Measurements from ENCODE around the gene MYT1. TPM values are rescaled to one million over a fixed set of nuclear protein-coding genes. Genes with fewer than 3 reads are reported as not detected.
"Not testable (repeated sequence)": the region's sequence is repeated elsewhere in the genome, so short reads cannot be mapped to it uniquely, and the experiment has no call there.

Gene MYT1
- polyA plus RNA-seq, 1 experiment = not detected

GRCh38 chr20:64182146-64182865, 18.1 kb downstream of the MYT1 start:
- ChIA-PET POLR2A (no interaction called here), CTCF (no interaction called here)
- Histone ChIP-seq H3K27me3 (ENCODE audit: control insufficient read depth, insufficient read depth, low read length) (peaks cover 9% of the 10 kb centered on the region), H3K27ac (ENCODE audit: low read depth, low read length) (no peak overlapping the region), H3K4me3 (ENCODE audit: low read depth, low read length) (no peak overlapping the region), H3K9me3 (ENCODE audit: control insufficient read depth, insufficient read depth, low read length) (peaks cover 26% of the 10 kb centered on the region)
- no peak for DNase-seq (ENCODE audit: low read depth, low spot score)
- TF ChIP-seq CTCF (IDR thresholded peaks at IDR 0.05; ENCODE audit: low read depth, low read length) = no peak

DNA sequence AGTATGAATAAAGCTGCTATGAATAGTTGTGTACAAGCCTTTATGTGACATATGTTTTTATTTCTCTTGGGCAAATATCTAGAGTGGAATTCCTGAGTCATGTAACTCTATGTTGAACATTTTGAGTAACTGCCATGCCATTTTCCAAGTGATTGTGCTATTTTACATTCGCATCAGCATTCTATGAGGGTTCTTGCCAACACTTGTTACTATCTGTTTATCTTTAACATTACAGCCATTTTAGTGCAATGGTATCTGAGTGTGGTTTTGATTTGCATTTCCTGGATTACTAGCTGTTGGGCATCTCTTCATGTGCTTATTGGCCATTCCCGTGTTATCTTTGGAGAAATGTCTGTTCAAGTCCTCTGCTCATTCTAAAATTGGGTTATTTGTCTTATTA, 19.1 kb downstream of the MYT1 start:
- Histone ChIP-seq H3K27me3 (ENCODE audit: control insufficient read depth, insufficient read depth, low read length) (peaks cover 11% of the 10 kb centered on the region), H3K9me3 (ENCODE audit: control insufficient read depth, insufficient read depth, low read length) (peaks cover 32% of the 10 kb centered on the region), H3K27ac (ENCODE audit: low read depth, low read length) (no peak overlapping the region), H3K4me3 (ENCODE audit: low read depth, low read length) (no peak overlapping the region)
- CTCF ChIA-PET = no interaction called here
- no peak for TF ChIP-seq CTCF (IDR thresholded peaks at IDR 0.05; ENCODE audit: low read depth, low read length)
- DNase-seq (ENCODE audit: low read depth, low spot score) = no peak
- POLR2A ChIA-PET = no interaction called here

DNA sequence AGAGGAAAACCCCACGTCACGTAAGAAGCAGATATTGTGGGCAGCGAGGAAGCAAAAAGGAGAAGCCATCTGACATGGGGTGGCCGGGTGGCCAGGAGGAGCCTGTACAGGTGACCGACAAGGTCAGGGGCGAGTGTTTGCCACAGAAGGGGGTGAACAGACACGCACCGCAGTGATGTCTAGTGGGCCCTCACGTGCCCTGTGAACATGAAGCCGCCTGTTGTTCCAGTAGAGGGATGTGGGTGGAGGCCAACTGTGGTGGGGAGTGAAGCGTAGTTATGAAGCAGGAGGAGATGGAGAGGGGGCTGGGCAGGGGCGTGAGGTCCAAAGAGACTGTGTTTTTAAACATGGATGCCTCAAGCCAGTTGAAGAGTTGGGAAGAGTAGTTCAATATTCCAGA, 20.5 kb downstream of the MYT1 start:
- peaks cover 35% of the 10 kb centered on the region for H3K9me3 ChIP-seq (ENCODE audit: control insufficient read depth, insufficient read depth, low read length)
- no peak overlapping the region for H3K27ac ChIP-seq (ENCODE audit: low read depth, low read length)
- peaks cover 11% of the 10 kb centered on the region for H3K27me3 ChIP-seq (ENCODE audit: control insufficient read depth, insufficient read depth, low read length)
- POLR2A ChIA-PET = no interaction called here
- no peak for TF ChIP-seq CTCF (IDR thresholded peaks at IDR 0.05; ENCODE audit: low read depth, low read length)
- CTCF ChIA-PET = no interaction called here
- H3K4me3 ChIP-seq (ENCODE audit: low read depth, low read length) = no peak overlapping the region
- no peak for DNase-seq (ENCODE audit: low read depth, low spot score)

DNA sequence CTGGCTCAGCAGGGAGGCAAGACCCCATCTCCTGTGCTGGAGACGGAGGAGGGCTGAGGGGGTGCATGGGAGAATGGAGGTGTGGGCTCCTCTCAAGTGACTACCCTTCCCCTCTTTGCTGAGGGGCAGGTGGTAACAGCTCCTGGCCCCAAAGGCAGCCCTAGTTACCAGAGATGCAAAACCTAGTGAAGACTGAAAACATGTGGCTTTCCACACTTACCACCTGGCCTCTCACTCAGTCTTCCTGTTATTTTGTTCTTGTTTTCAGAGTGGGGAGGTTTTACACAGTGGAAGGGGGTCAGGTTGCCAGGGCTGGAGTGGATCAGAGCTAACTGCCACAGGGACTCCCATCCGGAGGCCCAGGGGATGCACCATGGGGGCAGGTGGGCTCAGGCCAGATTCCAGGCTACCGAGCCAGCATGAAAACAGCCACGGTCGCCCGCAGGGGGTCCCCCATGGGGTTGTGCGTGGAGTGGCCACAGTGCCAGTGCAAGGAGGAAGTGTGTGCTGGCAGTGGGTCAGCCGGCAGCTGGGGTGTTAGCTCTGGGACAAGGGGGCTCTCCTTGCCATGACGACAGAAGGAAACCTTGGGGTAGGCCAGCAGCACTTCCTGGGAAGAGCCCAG, 21.1 kb downstream of the MYT1 start:
- Histone ChIP-seq H3K27me3 (ENCODE audit: control insufficient read depth, insufficient read depth, low read length) (peaks cover 15% of the 10 kb centered on the region), H3K9me3 (ENCODE audit: control insufficient read depth, insufficient read depth, low read length) (peaks cover 35% of the 10 kb centered on the region), H3K27ac (ENCODE audit: low read depth, low read length) (no peak overlapping the region), H3K4me3 (ENCODE audit: low read depth, low read length) (no peak overlapping the region)
- ChIA-PET POLR2A (no interaction called here), CTCF (no interaction called here)
- TF ChIP-seq CTCF (IDR thresholded peaks at IDR 0.05; ENCODE audit: low read depth, low read length) = no peak
- DNase-seq (ENCODE audit: low read depth, low spot score) = no peak

GRCh38 chr20:64186071-64186598, 21.9 kb downstream of the MYT1 start:
- ChIA-PET CTCF (no interaction called here), POLR2A (no interaction called here)
- Histone ChIP-seq H3K9me3 (ENCODE audit: control insufficient read depth, insufficient read depth, low read length) (peaks cover 35% of the 10 kb centered on the region), H3K27me3 (ENCODE audit: control insufficient read depth, insufficient read depth, low read length) (peaks cover 15% of the 10 kb centered on the region), H3K27ac (ENCODE audit: low read depth, low read length) (no peak overlapping the region), H3K4me3 (ENCODE audit: low read depth, low read length) (no peak overlapping the region)
- TF ChIP-seq CTCF (IDR thresholded peaks at IDR 0.05; ENCODE audit: low read depth, low read length) = no peak
- no peak for DNase-seq (ENCODE audit: low read depth, low spot score)

DNA sequence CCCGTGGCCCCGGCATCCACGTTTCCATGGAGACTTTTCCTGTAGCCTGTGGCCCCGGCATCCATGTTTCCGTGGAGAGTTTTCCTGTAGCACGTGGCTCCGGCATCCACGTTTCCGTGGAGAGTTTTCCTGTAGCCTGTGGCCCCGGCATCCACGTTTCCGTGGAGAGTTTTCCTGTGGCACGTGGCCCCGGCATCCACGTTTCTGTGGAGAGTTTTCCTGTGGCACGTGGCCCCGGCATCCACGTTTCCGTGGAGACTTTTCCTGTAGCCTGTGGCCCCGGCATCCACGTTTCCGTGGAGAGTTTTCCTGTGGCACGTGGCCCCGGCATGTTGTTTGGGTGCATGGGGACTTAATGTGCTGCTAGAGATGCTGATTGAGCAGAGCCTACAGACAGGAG, 23.0 kb downstream of the MYT1 start:
- DNase-seq (ENCODE audit: low read depth, low spot score); CTCF ChIA-PET; POLR2A ChIA-PET; H3K27ac ChIP-seq (ENCODE audit: low read depth, low read length); H3K4me3 ChIP-seq (ENCODE audit: low read depth, low read length): not testable (repeated sequence)
- Histone ChIP-seq H3K9me3 (ENCODE audit: control insufficient read depth, insufficient read depth, low read length) (peaks cover 35% of the 10 kb centered on the region), H3K27me3 (ENCODE audit: control insufficient read depth, insufficient read depth, low read length) (peaks cover 11% of the 10 kb centered on the region)

Data from AG04450 (cell line).